H1 (cell line): Measurements from ENCODE around the gene RBM6.

ENCODE experiments used
- CBX5 ChIP-seq: fragments of 300-800, 300-1000 bp; sonication (generic); IDR thresholded peaks from 2 replicates; pipeline ENCODE4 v1.7.1; 2016; ENCODE audit warnings: antibody characterized with exemption, low read length, low read depth
- CTCF ChIP-seq, 3 experiments: IDR thresholded peaks; 1 replicate in 2 of 3; 2 replicates in 1 of 3; pipeline versions ENCODE4 v1.5.1 to v1.6.1; 2011; ENCODE audit warnings: low read length in 3 of 3, mild to moderate bottlenecking in 3 of 3, inconsistent platforms in 2 of 3, low read depth in 1 of 3, moderate library complexity in 1 of 3; ENCODE audit not compliant: insufficient read depth in 1 of 3; ENCODE audit errors: control extremely low read depth in 1 of 3
- EGR1 ChIP-seq: IDR thresholded peaks from 2 replicates; pipeline ENCODE4 v1.6.1; 2011; ENCODE audit warnings: low read depth, low read length, borderline replicate concordance
- EP300 ChIP-seq, 2 experiments: IDR thresholded peaks; 1 replicate in 1 of 2; 2 replicates in 1 of 2; pipeline ENCODE4 v1.6.1; 2011 to 2012; ENCODE audit warnings: low read depth in 2 of 2, low read length in 2 of 2, mild to moderate bottlenecking in 2 of 2, borderline replicate concordance in 1 of 2, inconsistent platforms in 1 of 2, moderate library complexity in 1 of 2
- EZH2 ChIP-seq: fragments of 200-600 bp; sonication (generic); IDR thresholded peaks from 2 replicates; pipeline ENCODE4 v1.7.1; 2012; ENCODE audit warnings: low read depth, mild to moderate bottlenecking, moderate library complexity, low read length, inconsistent platforms; ENCODE audit not compliant: severe bottlenecking
- KDM1A ChIP-seq: fragments of 200-600, 300-600 bp; sonication (generic); IDR thresholded peaks from 2 replicates; pipeline ENCODE4 v1.7.1; 2016; ENCODE audit warnings: mild to moderate bottlenecking, low read length, borderline replicate concordance
- POLR2A ChIP-seq, 2 experiments: IDR thresholded peaks; 1 replicate in 1 of 2; 2 replicates in 1 of 2; pipeline ENCODE4 v1.6.1; 2011; ENCODE audit warnings: low read depth in 2 of 2, low read length in 2 of 2, mild to moderate bottlenecking in 2 of 2; ENCODE audit errors: control extremely low read depth in 1 of 2
- POLR2AphosphoS5 ChIP-seq: IDR thresholded peaks from 2 replicates; pipeline ENCODE4 v1.6.1; 2011; ENCODE audit warnings: low read depth, low read length
- SRF ChIP-seq: IDR thresholded peaks from 2 replicates; pipeline ENCODE4 v1.6.1; 2011; ENCODE audit warnings: mild to moderate bottlenecking, low read depth, low read length, moderate library complexity
- SUZ12 ChIP-seq: fragments of 200-600 bp; sonication (generic); IDR thresholded peaks from 2 replicates; pipeline ENCODE4 v1.6.1; 2012; ENCODE audit warnings: mild to moderate bottlenecking, inconsistent platforms, low read length, moderate library complexity, mixed read lengths
- TBP ChIP-seq: IDR thresholded peaks from 2 replicates; pipeline ENCODE4 v1.6.1; 2011; ENCODE audit warnings: low read depth, low read length, improper control_type of control experiment
- YY1 ChIP-seq: IDR thresholded peaks from 2 replicates; pipeline ENCODE4 v1.6.1; 2011; ENCODE audit warnings: low read depth, mild to moderate bottlenecking, low read length
- TF ChIP-seq, protein P1 (sequence below): IDR thresholded peaks from 2 replicates; pipeline ENCODE4 v1.6.1; 2012; ENCODE audit warnings: inconsistent platforms
- TF ChIP-seq, protein P2 (sequence below): IDR thresholded peaks from 2 replicates; pipeline ENCODE4 v1.6.1; 2011; ENCODE audit warnings: low read depth, mild to moderate bottlenecking, low read length; ENCODE audit not compliant: insufficient read depth

DNA sequence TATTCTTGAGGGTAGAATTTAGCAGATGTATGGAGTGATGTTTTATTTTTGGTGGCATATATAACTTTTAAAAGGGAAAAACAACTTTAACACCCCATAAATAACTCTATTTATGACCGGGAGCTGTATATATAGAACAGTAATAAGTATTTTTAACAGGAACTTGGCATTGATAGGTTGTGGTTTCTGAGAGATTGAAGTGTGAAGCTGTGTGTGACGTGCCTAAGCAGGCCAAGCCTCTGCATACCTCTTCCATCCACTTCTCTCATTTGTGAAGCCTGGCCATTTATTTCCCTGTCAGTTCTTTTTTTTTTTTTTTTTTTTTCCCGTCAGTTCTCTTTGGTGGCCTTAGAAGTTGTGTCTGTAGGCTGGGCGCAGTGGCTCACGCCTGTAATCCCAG, 171.8 kb downstream of the RBM6 start:
- TF ChIP-seq POLR2A (IDR thresholded peaks at IDR 0.05; ENCODE audit: control extremely low read depth in 1 of 2, low read depth in 2 of 2, low read length in 2 of 2) (no peak), CTCF (IDR thresholded peaks at IDR 0.05; ENCODE audit: control extremely low read depth in 1 of 3, insufficient read depth in 1 of 3, low read depth in 1 of 3, low read length in 3 of 3) (no peak), EGR1 (no peak), CBX5 (no peak), EZH2 (no peak), SUZ12 (no peak), KDM1A (no peak), POLR2AphosphoS5 (no peak), EP300 (IDR thresholded peaks at IDR 0.05; ENCODE audit: borderline replicate concordance in 1 of 2, low read depth in 2 of 2, low read length in 2 of 2) (no peak), YY1 (no peak), SRF (no peak), TBP (no peak)
- TF ChIP-seq, protein P1, sequence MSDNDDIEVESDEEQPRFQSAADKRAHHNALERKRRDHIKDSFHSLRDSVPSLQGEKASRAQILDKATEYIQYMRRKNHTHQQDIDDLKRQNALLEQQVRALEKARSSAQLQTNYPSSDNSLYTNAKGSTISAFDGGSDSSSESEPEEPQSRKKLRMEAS: no peak
- TF ChIP-seq, protein P2, sequence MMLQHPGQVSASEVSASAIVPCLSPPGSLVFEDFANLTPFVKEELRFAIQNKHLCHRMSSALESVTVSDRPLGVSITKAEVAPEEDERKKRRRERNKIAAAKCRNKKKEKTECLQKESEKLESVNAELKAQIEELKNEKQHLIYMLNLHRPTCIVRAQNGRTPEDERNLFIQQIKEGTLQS: no peak
